HL-60 (cell line): ENCODE measurements around the gene SFXN3.

Experiments used
- DNase-seq, 2 experiments: peaks; one replicate each; pipeline ENCODE4 v3.0.0-alpha.2; 2010 to 2020; ENCODE audit warnings: low read depth in 1 of 2, low spot score in 1 of 2
- H3K27ac ChIP-seq: fragments of 250-450 bp; sonication (Bioruptor Pico); replicated peaks from 2 replicates; pipeline ENCODE4 v1.5.1; 2020; ENCODE audit warnings: mild to moderate bottlenecking, moderate library complexity
- H3K27me3 ChIP-seq: fragments of 250-450 bp; sonication (Bioruptor Pico); 2 replicates; pipeline ENCODE4 v1.5.1; 2021; ENCODE audit warnings: mild to moderate bottlenecking, moderate library complexity; ENCODE audit not compliant: insufficient read depth, poor library complexity, severe bottlenecking
- H3K4me3 ChIP-seq: replicated peaks from 2 replicates; pipeline ENCODE4 v1.5.1; 2011; ENCODE audit warnings: mild to moderate bottlenecking, control low read depth, low read length; ENCODE audit not compliant: insufficient read depth
- GABPA ChIP-seq: IDR thresholded peaks from 2 replicates; pipeline ENCODE4 v1.6.1; 2012; ENCODE audit warnings: low read depth
- POLR2AphosphoS5 ChIP-seq: IDR thresholded peaks from 2 replicates; pipeline ENCODE4 v1.6.1; 2012; ENCODE audit warnings: low read depth
- REST ChIP-seq: IDR thresholded peaks from 2 replicates; pipeline ENCODE4 v1.6.1; 2012; ENCODE audit warnings: low read depth; ENCODE audit not compliant: insufficient replicate concordance
- SPI1 ChIP-seq: IDR thresholded peaks from 2 replicates; pipeline ENCODE4 v1.6.1; 2012; ENCODE audit warnings: low read depth, mild to moderate bottlenecking, borderline replicate concordance
- TF ChIP-seq, protein P1 (sequence below): IDR thresholded peaks from one replicate; pipeline ENCODE4 v1.5.1; 2011; ENCODE audit warnings: low read length, control low read depth, inconsistent platforms; ENCODE audit not compliant: insufficient read depth

SFXN3 gene

DNA sequence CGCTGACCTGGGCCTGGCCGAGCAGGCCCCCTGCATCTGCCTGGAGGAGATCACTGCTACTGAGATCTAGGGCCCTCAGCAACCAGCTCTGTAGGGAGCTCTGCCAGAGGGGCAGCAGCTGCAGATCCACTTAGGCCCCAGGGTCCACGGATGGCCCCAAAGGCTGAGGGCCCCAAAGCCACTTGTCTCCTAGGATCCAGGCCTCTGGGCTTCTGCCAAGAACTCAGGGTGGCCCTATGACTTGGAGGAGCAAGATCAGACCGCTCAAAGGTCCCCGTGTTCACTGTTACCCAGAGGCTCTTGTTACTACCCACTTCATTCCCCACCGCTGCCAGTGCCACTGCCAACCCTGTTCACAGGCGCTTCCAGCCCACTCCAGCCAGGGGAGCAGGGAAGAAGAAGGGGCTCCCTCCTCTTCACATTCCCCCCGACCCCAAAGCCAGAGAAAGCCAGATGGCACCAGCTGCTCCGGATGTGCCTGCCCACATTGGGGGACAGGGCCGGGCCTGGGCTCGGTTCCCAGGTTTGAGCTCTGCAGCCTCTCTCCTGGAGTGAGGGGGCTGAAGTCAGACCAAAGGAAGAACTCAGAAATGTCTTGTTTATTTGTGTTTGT, 23.8 kb upstream of the SFXN3 start:
- no peaks in the 10 kb centered on the region for H3K27me3 ChIP-seq
- no peak overlapping the region for H3K4me3 ChIP-seq
- no peak overlapping the region for H3K27ac ChIP-seq
- no peak for TF ChIP-seq GABPA
- TF ChIP-seq, protein P1, sequence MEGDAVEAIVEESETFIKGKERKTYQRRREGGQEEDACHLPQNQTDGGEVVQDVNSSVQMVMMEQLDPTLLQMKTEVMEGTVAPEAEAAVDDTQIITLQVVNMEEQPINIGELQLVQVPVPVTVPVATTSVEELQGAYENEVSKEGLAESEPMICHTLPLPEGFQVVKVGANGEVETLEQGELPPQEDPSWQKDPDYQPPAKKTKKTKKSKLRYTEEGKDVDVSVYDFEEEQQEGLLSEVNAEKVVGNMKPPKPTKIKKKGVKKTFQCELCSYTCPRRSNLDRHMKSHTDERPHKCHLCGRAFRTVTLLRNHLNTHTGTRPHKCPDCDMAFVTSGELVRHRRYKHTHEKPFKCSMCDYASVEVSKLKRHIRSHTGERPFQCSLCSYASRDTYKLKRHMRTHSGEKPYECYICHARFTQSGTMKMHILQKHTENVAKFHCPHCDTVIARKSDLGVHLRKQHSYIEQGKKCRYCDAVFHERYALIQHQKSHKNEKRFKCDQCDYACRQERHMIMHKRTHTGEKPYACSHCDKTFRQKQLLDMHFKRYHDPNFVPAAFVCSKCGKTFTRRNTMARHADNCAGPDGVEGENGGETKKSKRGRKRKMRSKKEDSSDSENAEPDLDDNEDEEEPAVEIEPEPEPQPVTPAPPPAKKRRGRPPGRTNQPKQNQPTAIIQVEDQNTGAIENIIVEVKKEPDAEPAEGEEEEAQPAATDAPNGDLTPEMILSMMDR = no peak
- no peak for TF ChIP-seq POLR2AphosphoS5
- no peak for TF ChIP-seq SPI1
- no peak for TF ChIP-seq REST
- DNase-seq = no peak

GRCh38 chr10:101007915-101008822, 22.9 kb upstream of the SFXN3 start:
- no peak for TF ChIP-seq SPI1
- TF ChIP-seq POLR2AphosphoS5 = no peak
- TF ChIP-seq GABPA = no peak
- TF ChIP-seq REST = no peak
- TF ChIP-seq, protein P1 = no peak
- Histone ChIP-seq H3K4me3 (no peak overlapping the region), H3K27me3 (no peaks in the 10 kb centered on the region), H3K27ac (no peak overlapping the region)
- DNase-seq = no peak

- Histone ChIP-seq H3K27me3 (no peaks in the 10 kb centered on the region), H3K4me3 (no peak overlapping the region), H3K27ac (no peak overlapping the region)
- no peak for TF ChIP-seq GABPA
- TF ChIP-seq, protein P1 = no peak
- no peak for TF ChIP-seq POLR2AphosphoS5
- no peak for TF ChIP-seq REST
- TF ChIP-seq SPI1 = no peak
- DNase-seq = no peak
Observed at GRCh38 chr10:101008823-101009423, 22.1 kb upstream of the SFXN3 start.
